ENCODE results near the gene RNPS1. TPM values are rescaled to one million over a fixed set of nuclear protein-coding genes. Genes with fewer than 3 reads are reported as not detected.

RNPS1 gene
- polyA plus RNA-seq, 1 of the 3 experiments (the other 2 are of a cell fraction): 277 TPM

- Histone ChIP-seq H3K4me3 (ENCODE audit: low read depth in 2 of 2, low read length in 1 of 2) (no peak overlapping the region), H4K20me1 (ENCODE audit: insufficient read depth) (no peaks in the 10 kb centered on the region), H3K36me3 (replicated peaks in 1 of 2; ENCODE audit: control insufficient read depth in 1 of 2, insufficient read depth in 2 of 2, low read length in 1 of 2) (peaks cover 0 to 12% of the 10 kb centered on the region in 2 experiments), H3K4me2 (no peak overlapping the region), H3K79me2 (ENCODE audit: insufficient read depth) (no peaks in the 10 kb centered on the region), H2AFZ (ENCODE audit: low read depth) (no peak overlapping the region), H3K27me3 (ENCODE audit: insufficient read depth) (no peaks in the 10 kb centered on the region), H3F3A (replicated peaks; ENCODE audit: insufficient read depth) (no peaks in the 10 kb centered on the region), H3K27ac (ENCODE audit: low read depth in 2 of 2, low read length in 1 of 2) (no peak overlapping the region), H3K4me1 (ENCODE audit: control insufficient read depth in 1 of 2, insufficient read depth in 2 of 2, low read depth in 1 of 2, low read length in 1 of 2) (no peaks in the 10 kb centered on the region), H3K9me2 (no peaks in the 10 kb centered on the region), H3K9me3 (no peaks in the 10 kb centered on the region), H3K9ac (no peak overlapping the region)
- TF ChIP-seq ZBTB33 (IDR thresholded peaks at IDR 0.05; ENCODE audit: borderline replicate concordance, low read depth) (no peak), FOXM1 (IDR thresholded peaks at IDR 0.05; ENCODE audit: low read depth) (no peak), RFX5 (IDR thresholded peaks at IDR 0.05; ENCODE audit: low read length) (no peak), RAD21 (IDR thresholded peaks at IDR 0.05; ENCODE audit: low read length) (no peak), MEF2A (IDR thresholded peaks at IDR 0.05; ENCODE audit: borderline replicate concordance, low read depth) (no peak), EP300 (IDR thresholded peaks at IDR 0.05; ENCODE audit: borderline replicate concordance in 1 of 2, low read depth in 1 of 2, low read length in 1 of 2) (no peak), NFIC (IDR thresholded peaks at IDR 0.05; ENCODE audit: borderline replicate concordance) (no peak)
- TF ChIP-seq, protein P1, sequence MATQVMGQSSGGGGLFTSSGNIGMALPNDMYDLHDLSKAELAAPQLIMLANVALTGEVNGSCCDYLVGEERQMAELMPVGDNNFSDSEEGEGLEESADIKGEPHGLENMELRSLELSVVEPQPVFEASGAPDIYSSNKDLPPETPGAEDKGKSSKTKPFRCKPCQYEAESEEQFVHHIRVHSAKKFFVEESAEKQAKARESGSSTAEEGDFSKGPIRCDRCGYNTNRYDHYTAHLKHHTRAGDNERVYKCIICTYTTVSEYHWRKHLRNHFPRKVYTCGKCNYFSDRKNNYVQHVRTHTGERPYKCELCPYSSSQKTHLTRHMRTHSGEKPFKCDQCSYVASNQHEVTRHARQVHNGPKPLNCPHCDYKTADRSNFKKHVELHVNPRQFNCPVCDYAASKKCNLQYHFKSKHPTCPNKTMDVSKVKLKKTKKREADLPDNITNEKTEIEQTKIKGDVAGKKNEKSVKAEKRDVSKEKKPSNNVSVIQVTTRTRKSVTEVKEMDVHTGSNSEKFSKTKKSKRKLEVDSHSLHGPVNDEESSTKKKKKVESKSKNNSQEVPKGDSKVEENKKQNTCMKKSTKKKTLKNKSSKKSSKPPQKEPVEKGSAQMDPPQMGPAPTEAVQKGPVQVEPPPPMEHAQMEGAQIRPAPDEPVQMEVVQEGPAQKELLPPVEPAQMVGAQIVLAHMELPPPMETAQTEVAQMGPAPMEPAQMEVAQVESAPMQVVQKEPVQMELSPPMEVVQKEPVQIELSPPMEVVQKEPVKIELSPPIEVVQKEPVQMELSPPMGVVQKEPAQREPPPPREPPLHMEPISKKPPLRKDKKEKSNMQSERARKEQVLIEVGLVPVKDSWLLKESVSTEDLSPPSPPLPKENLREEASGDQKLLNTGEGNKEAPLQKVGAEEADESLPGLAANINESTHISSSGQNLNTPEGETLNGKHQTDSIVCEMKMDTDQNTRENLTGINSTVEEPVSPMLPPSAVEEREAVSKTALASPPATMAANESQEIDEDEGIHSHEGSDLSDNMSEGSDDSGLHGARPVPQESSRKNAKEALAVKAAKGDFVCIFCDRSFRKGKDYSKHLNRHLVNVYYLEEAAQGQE (IDR thresholded peaks at IDR 0.05; ENCODE audit: low read depth, low read length): no peak
- 81% methylated on average over 3 of the region's 8 CpGs for WGBS (ENCODE audit: low lambda C conversion rate)
- CTCF ChIA-PET: no interaction called here
- POLR2A ChIA-PET: interaction anchor here (0.6 to 2.5 kb wide), 3 partner anchors 9 to 49 kb away, joined by 3 to 7 read pairs (median 3); no protein-coding TSS in a partner anchor
- DNase-seq: no peak
Observed at GRCh38 chr16:2280461-2280860, 12.5 kb upstream of the RNPS1 start.

- TF ChIP-seq EZH2phosphoT487 (IDR thresholded peaks at IDR 0.05; ENCODE audit: borderline replicate concordance, low read depth) (no peak), PBX3 (IDR thresholded peaks at IDR 0.05) (no peak), MXI1 (IDR thresholded peaks at IDR 0.05; ENCODE audit: low read depth, low read length) (no peak)
- H3K79me2 ChIP-seq (ENCODE audit: insufficient read depth): no peaks in the 10 kb centered on the region
- H3K9me3 ChIP-seq: no peaks in the 10 kb centered on the region
- no peak overlapping the region for H3K27ac ChIP-seq (ENCODE audit: low read depth in 2 of 2, low read length in 1 of 2)
- no peaks in the 10 kb centered on the region for H4K20me1 ChIP-seq (ENCODE audit: insufficient read depth)
- H3K9ac ChIP-seq: no peak overlapping the region
- H3K27me3 ChIP-seq (ENCODE audit: insufficient read depth): no peaks in the 10 kb centered on the region
- no peak overlapping the region for H3K4me2 ChIP-seq
- DNase-seq: no peak
- peaks cover 0 to 12% of the 10 kb centered on the region in 2 experiments for H3K36me3 ChIP-seq (replicated peaks in 1 of 2; ENCODE audit: control insufficient read depth in 1 of 2, insufficient read depth in 2 of 2, low read length in 1 of 2)
- CTCF ChIA-PET: interaction anchor here (1.5 kb wide), 1 partner anchor 10 kb away, joined by 4 read pairs; no protein-coding TSS in a partner anchor
- 80% methylated on average over 13 of the region's 26 CpGs for WGBS (ENCODE audit: low lambda C conversion rate)
- no peaks in the 10 kb centered on the region for H3F3A ChIP-seq (replicated peaks; ENCODE audit: insufficient read depth)
- no peak overlapping the region for H3K4me3 ChIP-seq (ENCODE audit: low read depth in 2 of 2, low read length in 1 of 2)
- no peak overlapping the region for H2AFZ ChIP-seq (ENCODE audit: low read depth)
- POLR2A ChIA-PET: interaction anchor here (0.9 to 2.5 kb wide), 2 partner anchors 9 to 10 kb away, joined by 3 to 7 read pairs; no protein-coding TSS in a partner anchor
- H3K9me2 ChIP-seq: no peaks in the 10 kb centered on the region
- no peaks in the 10 kb centered on the region for H3K4me1 ChIP-seq (ENCODE audit: control insufficient read depth in 1 of 2, insufficient read depth in 2 of 2, low read depth in 1 of 2, low read length in 1 of 2)
Observed at GRCh38 chr16:2278956-2279800, 11.3 kb upstream of the RNPS1 start.

Measured in SK-N-SH (cell line).